GM18498 (cell line): ENCODE measurements around the gene CACFD1.

Experiments used
- ATAC-seq: cut with Tn5 transposase; IDR thresholded peaks from one replicate; pipeline ENCODE4 v1.9.1; 2021; ENCODE audit warnings: mild to moderate bottlenecking, moderate library complexity; ENCODE audit not compliant: unreplicated experiment

Gene CACFD1

GRCh38 chr9:133478851-133479711 lies 19.3 kb downstream of the CACFD1 start, which contains the start of gene SLC2A6:
Gene SLC2A6, minus strand, starts transcription at chr9:133479099. Its CDS starts 40 bp downstream, at chr9:133479059.
- ATAC-seq = peak; percentile 93

- ATAC-seq = no peak
Measured at GRCh38 chr9:133483611-133484010, 23.8 kb downstream of the CACFD1 start.

DNA sequence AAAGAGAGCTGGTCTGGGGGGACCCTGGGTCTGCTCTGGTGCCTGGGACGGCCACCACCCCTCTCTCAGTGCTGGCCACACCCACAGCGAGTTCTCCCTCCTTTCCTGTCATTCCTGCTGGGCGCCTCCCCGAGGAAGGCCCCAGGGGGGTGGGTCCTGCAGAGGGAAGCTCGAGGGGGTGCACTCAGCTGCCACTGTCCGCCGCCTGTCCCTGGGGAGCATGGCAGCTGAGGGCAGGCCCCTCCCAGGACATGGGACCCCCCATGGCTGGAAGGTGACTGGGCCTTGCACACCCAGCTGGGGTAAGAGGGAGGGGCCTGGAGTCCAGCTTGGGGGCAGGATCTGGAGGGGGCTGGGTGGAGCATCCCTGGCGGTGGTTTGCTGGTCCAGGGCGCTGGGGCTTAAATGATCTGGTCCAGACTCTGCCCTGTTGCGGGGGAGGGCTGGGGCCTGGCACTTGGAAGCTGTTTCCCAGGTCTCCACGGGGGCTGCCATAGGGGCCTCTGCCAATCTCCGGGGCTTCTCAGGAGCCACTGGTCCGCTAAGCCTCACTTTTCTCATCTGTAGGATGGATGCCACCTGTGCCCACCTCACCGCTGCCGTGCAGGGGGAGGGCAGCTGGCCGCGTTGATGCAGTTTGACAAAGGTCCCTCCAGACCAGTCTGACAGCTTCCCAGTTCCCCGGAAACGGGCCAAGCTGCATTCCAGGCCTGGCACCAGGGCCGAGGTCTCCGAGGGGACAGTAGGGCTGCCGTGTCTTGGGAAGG lies 25.1 kb downstream of the CACFD1 start:
- no peak for ATAC-seq

- no peak for ATAC-seq
Measured at GRCh38 chr9:133485531-133486260, 25.9 kb downstream of the CACFD1 start.

DNA sequence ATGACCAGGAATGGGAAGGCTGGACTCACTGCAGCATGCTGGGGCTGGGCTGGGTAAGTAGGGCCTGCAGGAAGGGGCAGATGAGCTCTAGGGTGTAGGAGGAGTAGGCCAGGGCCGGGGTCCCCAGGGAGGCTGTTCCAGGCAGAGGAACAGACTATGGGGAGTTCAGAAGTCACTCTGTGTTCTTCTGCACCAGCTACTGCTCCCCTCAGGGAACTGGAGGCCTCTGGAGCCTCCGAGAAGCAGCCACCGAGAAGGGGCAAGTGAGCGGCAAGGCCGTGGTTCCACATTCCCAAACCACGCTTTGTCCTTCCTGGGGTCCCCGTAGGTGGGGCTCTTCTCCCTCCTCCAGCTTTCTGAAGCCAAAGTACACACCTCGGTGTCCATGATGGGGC lies 27.6 kb downstream of the CACFD1 start:
- no peak for ATAC-seq

GRCh38 chr9:133488686-133489252 lies 29.0 kb downstream of the CACFD1 start:
- no peak for ATAC-seq

GRCh38 chr9:133489253-133490190 lies 29.7 kb downstream of the CACFD1 start:
- ATAC-seq = no peak

DNA sequence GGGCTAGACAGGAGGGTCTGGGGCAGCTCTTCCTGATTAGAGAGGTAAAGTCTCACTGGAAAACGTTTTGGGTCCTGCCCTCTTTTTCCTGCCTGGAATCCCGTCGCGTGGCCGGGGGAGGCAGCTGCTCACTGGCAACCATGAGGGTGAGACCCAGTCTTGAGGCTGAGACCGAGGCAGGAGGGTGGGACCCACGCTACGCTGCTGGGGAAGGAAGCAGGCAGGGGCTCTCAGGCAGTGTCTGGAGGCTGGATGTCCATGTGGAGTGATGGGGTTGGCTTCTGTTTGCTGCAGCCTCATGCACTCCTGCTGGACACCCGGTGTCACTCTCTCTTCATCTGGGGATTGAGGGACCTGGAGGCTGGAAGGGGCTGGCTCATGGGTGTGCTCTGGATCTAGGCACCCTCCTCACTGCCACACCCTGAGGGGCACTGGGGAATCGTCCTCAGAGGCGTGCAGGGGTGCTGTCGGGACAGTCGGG lies 30.5 kb downstream of the CACFD1 start:
- no peak for ATAC-seq

GRCh38 chr9:133490865-133491655 lies 31.3 kb downstream of the CACFD1 start:
- ATAC-seq = no peak

GRCh38 chr9:133491656-133491925 lies 31.8 kb downstream of the CACFD1 start:
- no peak for ATAC-seq

DNA sequence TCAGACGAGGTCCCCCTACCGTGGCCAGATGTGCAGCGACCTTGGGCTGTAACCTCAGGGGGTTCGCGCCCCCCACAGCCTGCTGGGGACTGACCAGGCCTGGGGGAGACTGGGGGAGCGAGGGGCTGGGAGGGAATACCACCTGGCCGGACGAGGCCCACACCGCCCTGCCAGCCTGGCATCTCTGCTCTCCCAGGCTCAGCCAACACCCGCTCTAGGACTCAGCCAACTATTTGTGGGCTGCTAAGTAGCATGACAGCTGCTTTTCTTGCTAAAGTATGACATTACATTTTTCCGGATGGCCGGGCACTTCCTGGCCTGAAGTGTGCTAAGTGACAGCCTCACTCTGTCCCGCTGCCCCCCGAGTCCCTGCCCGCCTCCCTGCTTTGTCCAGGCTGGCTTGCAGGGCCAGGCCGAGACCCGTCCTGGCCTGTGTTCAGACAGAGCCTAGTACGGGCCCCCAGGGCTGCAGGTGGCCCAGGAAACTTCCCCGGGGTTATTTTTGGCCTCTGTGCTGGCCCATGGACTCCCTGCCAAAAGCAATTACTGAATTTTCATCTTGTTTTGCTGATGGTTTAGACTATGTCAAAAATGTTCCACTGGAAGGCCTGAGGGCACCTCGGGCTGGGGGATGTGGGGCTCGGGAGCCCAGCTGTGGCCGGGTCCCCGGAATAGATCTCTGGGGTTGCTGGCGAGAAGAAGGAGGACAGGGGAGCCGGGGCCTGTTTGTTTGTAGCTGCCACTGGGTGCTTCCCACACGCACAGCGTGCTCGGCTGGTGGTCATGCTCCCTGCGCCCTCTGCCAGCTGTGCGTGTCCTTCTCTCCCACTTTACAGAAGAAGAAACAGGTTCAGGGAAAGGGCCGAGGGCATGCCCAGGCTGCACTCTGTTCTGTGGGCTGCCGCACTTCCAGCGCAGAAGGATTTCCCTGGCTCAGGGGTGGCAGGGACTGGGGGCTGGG lies 32.6 kb downstream of the CACFD1 start:
- no peak for ATAC-seq

DNA sequence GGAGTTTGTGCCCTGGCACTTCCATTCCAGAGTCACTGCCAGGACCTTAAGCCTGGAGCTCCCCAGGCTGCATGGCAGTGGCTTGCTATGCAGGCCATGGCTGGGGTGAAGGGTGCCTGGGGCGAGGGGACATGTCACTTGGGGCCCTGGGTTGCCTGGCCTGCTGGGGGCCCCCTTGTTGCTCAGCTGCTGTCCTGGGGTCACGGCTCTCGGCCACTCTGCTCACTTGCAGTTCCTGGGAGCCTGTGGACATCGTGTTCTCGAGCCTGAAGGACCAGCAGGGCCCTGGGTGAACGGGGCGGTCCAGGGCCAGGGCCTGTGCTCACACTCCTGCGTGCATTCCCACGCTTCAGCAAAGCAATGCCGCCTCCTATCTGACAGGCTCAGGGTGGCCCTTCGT lies 33.6 kb downstream of the CACFD1 start:
- ATAC-seq = no peak

- no peak for ATAC-seq
Measured at GRCh38 chr9:133493845-133494540, 34.2 kb downstream of the CACFD1 start.

DNA sequence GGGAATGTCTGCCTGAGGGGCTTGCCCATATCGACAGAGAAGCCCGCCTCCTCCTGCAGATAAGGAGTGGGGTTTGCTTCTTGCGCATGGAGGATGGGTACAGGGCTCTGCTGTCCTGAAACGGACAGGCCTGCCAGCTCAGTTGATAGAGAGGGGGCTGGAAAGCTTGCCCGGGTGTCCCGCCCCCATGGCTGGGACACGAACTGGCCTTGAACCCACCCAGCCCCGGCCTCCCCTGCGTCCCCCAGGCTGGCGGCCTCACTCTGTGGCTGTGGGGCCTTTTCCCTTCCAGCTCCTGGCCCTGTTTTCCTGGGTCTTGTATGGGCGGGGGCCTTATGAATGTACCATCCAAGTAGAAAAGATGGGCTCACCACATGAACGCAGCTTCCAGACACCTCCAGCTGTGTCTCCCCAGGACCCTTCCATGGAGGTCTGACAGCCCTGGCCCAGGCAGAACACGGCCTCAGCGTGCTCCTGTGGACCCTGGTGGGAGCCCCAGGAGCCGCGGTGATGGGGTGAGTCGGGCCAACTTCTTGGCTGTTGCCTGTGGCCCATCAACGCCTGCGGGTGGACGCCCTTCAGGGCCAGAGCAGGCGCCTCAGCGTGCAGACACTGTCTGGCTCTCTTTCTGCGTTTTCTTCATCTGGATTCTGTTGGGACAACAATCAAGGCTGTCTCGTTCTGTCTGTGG lies 35.0 kb downstream of the CACFD1 start:
- ATAC-seq = no peak

DNA sequence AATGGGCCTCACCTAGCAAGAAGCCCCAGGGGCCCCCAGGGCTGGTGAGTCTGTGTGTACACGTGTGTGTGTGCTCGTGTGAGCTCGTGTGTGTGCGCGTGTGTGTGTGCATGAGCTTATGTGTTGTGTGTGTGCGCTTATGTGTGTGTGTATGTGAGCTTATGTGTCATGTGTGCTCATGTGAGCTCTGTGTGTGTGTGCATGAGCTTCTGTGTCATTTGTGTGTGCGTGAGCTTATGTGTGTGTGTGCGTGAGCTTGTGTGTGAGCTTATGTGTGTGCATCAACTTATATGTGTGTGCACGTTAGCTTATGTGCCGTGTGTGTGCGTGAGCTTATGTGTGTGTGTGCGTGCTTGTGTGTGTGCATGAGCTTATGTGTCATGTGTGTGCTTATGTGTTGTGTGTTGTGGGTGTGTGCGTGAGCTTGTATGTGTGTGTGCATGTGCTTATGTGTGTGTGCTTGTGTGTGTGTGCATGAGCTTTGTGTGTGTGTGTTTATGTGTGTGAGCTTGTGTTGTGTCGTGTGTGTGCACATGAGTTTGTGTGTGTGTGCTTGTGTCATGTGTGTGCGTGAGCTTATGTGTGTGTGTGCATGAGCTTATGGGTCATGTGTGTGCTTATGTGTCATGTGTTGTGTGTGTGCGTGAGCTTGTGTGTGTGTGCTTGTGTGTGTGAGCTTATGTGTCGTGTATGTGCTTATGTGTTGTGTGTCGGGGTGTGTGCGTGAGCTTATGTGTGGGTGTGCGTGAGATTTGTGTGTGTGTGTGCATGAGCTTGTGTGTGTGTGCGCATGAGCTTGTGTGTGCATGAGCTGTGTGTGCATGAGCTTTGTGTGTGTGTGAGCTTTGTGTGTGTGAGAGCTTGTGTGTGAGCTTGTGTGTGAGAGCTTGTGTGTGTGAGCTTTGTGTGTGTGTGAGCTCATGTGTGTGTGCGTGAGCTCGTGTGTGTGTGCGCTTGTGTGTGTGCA lies 35.8 kb downstream of the CACFD1 start:
- ATAC-seq = no peak
